Stimulated activated CD4-positive, alpha-beta T cell treated with anti-CD3 and anti-CD28 coated beads, Interleukin-15, amount 100 ng/mL, for 24 hours (primary cell): ENCODE results near the gene MYH6.

Experiments used
- DNase-seq: peaks from one replicate; pipeline ENCODE4 v3.0.0-alpha.2; 2020

Gene MYH6

GRCh38 chr14:23375527-23376251, 32.4 kb downstream of the MYH6 start:
- no peak for DNase-seq

GRCh38 chr14:23373041-23373440, 35.0 kb downstream of the MYH6 start:
- no peak for DNase-seq

- no peak for DNase-seq
Measured at GRCh38 chr14:23372509-23372908, 35.6 kb downstream of the MYH6 start, which contains the start of gene IL25. Gene IL25 (plus strand): TSS chr14:23372809.

- no peak for DNase-seq
Measured at GRCh38 chr14:23371865-23372264, 36.2 kb downstream of the MYH6 start.

- DNase-seq = no peak
Measured at GRCh38 chr14:23370221-23370620, 37.9 kb downstream of the MYH6 start.

- DNase-seq = no peak
Measured at GRCh38 chr14:23366426-23366921, 41.6 kb downstream of the MYH6 start.

- DNase-seq = no peak
Measured at GRCh38 chr14:23365732-23366425, 42.2 kb downstream of the MYH6 start.

- no peak for DNase-seq
Measured at GRCh38 chr14:23365036-23365731, 42.9 kb downstream of the MYH6 start, which contains the start of gene EFS. Gene EFS (minus strand): TSS chr14:23365172. CDS start chr14:23365025, 147 bp downstream.

GRCh38 chr14:23364164-23365035, 43.7 kb downstream of the MYH6 start:
- DNase-seq = no peak

GRCh38 chr14:23362200-23362599, 45.9 kb downstream of the MYH6 start:
- DNase-seq = no peak

- DNase-seq = no peak
Measured at GRCh38 chr14:23361763-23362162, 46.3 kb downstream of the MYH6 start.

GRCh38 chr14:23361320-23361719, 46.8 kb downstream of the MYH6 start:
- DNase-seq = no peak

- DNase-seq = no peak
Measured at GRCh38 chr14:23360496-23360895, 47.6 kb downstream of the MYH6 start.

GRCh38 chr14:23359722-23360447, 48.2 kb downstream of the MYH6 start:
- DNase-seq = no peak

- no peak for DNase-seq
Measured at GRCh38 chr14:23359167-23359626, 48.9 kb downstream of the MYH6 start.

- DNase-seq = no peak
Measured at GRCh38 chr14:23358553-23359166, 49.4 kb downstream of the MYH6 start.

- no peak for DNase-seq
Measured at GRCh38 chr14:23358042-23358441, 50.0 kb downstream of the MYH6 start.

GRCh38 chr14:23357261-23357660, 50.8 kb downstream of the MYH6 start:
- no peak for DNase-seq

GRCh38 chr14:23356662-23357061, 51.4 kb downstream of the MYH6 start:
- DNase-seq = no peak

- no peak for DNase-seq
Measured at GRCh38 chr14:23355871-23356435, 52.1 kb downstream of the MYH6 start.

GRCh38 chr14:23354990-23355389, 53.1 kb downstream of the MYH6 start:
- no peak for DNase-seq
